Activated T-helper 9 cell treated with anti-CD3 and anti-CD28 coated beads, Interleukin-2, amount 50 U/mL, for 16 hours (primary cell): ENCODE data around the gene IL16.
A peak's percentile ranks its signal among the peaks of the same experiment; 100 is the strongest.
"Not testable (repeated sequence)": the region's sequence is repeated elsewhere in the genome, so short reads cannot be mapped to it uniquely, and the experiment has no call there.

Experiments used
- DNase-seq: peaks from one replicate; pipeline ENCODE4 v3.0.0-alpha.2; 2020; ENCODE audit warnings: low read depth

IL16 gene

DNA sequence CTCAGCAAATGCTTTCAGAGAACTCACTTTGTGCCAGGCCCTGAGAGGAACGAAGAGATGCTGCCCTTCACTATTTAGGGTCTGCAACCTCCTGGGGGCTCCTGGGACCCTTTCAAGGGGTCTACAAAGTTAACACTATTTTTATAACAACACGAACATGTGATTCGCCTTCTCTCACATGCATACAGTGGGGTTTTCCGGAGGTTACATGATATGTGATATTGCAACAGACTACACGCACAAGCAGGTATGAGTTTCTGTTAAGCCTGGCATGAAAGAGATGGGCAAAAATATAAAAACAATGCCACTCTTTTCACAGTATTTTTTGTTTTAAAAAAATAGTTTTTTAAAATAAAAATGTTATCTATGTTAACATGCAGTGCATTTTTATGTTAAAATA is 117.0 kb downstream of the IL16 start:
- DNase-seq, result no peak

DNA sequence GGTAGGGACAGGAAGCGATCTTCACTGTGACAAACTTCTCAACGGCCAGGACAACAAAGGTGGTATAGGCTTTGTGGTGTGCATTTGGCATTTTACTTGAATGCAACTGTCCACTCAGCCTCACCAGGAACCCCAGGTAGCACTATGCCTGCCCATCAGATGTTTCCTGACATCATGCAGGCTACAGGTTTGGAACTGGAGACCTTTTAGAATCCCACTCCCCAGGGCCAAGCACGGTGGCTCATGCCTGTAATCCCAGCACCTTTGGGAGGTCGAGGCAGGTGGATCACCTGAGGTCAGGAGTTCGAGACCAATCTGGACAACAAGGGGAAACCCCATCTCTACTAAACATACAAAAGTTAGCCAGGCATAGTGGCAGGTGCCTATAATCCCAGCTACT is 117.7 kb downstream of the IL16 start:
- no peak for DNase-seq

DNA sequence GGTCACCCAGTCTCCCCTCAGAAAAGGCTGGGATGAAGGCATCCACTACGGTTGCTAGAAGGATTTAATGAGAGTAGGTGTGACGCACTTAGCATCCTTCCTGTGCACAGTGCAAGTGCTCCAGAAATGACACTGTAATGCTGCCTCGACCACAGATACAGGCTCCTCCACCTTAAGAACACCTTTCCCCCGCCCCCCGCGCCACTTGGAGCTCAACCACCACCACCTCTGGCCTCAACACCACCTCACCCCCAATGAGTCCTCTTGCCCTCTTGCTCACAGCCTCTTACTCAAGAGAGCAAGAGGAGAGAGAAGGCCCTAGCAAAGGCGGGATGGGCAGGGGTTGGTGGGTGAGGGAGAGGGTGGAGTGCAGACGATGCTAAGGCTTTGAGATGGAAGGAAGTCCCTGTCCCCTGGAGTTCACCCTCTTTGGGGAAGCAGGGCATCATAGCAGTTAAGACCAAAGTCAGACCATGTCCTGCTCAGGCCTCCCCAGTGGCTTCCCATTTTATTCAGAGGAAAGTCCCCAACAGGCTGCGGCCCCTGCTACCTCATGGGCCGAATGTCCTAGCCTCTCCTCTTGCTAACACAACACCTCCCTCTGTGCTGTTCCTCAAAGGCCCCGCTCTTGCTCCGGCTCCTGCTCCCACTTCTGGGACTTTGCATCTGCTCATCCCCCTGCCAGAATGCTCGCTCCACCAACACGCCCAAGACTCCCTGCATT is 118.9 kb downstream of the IL16 start:
- DNase-seq, result no peak

DNA sequence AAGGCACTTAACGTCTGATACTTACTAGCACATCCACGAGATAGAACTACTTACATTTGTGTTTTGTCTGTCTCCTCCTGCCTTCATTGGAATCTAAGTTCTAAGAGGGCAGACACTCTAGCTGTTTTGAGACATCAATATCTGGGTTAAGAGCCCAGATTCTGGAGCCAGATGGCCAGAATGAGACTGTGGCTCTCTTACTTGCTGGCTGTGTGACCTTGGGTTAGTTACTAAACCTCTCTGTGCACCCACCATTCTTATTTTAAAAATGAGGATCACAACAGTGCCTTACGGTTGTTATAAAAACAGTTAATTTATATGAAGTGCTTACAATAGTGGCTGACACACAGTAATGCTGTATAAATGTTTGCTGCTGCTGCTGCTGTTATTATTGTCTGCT is 119.6 kb downstream of the IL16 start:
- no peak for DNase-seq

DNA sequence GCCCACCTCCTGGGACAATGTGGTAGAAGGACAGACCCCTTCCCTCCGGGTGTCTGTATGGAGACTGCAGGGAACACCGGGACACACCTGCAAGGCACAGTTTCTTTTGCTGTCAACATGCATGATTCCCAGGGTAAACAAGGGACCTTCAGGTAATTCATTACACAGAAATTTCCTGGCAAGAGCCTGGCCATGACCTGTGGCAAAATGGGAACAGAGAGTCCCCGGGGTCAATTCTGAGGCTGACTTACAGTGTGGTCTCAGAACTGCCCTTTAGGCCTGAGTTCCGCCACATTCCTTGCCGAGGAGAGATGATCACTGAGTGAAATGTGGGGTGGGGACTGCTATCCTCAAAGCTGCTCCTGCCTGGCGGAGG is 121.0 kb downstream of the IL16 start:
- no peak for DNase-seq

DNA sequence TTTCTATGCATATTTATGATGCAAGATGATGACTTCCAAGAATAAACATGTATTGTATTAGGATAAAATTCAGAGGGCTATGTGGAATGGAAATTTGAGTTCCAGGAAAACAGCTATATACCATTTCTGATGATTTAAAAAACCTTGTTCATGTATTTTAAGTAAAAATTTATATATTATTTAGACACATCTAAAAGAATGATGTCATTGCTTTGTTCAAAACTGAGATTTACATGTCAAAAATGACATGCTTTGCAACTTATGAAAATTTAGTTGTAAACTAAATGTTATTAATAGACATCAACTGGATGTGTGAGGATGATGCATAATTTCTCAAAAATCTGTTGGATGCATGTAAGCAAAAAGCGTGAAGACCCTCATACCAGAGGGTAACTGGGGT is 125.0 kb downstream of the IL16 start:
- no peak for DNase-seq

DNA sequence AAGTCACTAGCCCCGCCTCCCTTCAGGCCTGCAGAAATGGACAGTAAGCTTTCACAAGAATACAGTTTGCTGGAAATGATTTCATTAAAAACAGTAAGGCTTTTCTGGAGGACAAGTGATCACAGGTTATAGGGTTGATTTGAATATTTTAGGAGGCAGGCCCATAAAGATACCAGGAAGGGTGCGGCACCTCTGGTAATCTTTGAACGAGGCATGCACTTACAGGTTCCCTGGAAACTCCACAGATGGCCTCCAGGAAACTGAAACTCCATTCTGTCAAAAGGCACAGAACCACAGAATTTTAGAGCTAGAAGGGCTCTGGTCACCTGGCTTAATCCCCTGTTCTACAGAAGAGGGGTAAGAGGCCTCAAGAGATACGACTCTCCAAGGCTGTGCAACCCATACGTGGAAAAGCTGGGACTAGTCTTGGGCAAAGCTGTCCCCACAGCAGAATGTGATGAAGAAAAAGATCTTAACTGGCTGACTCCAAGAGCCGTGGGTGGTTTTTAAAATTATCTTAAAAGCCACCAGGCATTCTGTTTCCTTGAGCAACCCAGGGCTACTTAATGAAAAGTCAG is 126.1 kb downstream of the IL16 start:
- DNase-seq, result no peak

DNA sequence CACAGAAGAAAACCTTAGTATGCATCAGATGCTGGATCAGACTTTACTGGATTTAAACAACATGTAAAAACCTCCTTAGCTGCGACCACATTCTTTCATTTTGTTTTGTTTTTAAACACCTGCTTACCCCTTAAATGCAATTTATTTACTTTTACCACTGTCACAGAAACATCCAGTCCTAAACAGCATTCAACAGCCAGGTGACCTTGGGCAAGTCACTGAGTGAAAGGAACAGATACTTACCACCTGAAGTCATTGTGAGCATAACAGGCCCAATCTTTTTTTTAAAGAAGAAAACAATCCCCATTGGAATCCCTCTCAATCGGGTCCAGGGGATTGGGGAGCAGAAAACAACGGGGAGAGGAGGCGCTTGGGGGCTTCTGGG is 126.9 kb downstream of the IL16 start:
- DNase-seq, result no peak

DNA sequence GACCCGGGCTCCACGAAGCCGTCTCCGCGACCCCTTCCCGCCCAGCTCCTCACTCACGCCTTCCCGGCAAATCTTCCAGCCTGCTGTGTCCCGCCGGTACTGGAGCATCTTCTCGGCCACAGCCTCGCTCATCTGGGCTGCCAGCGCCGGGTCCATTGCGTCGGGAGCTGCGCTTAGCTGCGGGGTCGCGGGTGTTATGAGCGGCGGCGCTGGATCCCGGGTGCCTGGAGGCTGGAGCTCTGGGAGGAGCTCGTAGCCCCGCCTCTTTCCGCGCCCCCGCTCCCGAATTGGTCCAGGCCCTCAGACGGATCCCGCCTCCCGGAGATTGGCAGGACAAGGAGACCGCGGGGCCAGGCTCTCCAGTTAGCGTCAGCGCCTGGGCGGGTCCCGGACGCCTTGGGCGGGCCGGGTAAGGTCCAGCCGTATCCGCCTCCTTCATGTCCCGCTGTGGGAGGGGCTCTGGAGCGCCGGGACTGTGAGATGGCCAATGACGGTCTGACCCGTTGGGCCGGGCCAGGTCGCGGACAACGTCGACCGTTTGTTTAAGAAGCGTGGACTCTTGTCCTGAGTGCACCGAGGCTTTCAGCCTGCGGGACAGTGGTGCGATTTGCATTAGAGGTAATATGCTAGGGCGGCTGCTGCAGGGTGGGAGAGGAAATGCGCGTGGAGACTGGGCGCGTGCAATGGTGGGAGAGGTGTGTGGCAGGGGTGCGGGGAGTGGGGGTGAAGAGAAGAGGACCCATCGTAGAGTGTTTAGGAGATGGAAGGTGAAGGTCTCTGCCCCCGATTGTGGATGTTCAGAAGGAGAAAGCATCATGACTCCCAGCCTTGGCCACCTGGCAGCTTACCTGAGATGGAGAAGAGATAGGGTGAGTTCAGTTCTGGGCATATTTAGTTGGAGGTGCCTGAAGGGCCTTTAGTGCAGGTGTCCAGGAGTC is 127.5 kb downstream of the IL16 start, which contains the start of gene STARD5:
Gene STARD5, minus strand, starts transcription at position 198 of the 938 bp plus-strand sequence. Its CDS starts 42 bp downstream, at position 156.
- DNase-seq, result peak; percentile 93

DNA sequence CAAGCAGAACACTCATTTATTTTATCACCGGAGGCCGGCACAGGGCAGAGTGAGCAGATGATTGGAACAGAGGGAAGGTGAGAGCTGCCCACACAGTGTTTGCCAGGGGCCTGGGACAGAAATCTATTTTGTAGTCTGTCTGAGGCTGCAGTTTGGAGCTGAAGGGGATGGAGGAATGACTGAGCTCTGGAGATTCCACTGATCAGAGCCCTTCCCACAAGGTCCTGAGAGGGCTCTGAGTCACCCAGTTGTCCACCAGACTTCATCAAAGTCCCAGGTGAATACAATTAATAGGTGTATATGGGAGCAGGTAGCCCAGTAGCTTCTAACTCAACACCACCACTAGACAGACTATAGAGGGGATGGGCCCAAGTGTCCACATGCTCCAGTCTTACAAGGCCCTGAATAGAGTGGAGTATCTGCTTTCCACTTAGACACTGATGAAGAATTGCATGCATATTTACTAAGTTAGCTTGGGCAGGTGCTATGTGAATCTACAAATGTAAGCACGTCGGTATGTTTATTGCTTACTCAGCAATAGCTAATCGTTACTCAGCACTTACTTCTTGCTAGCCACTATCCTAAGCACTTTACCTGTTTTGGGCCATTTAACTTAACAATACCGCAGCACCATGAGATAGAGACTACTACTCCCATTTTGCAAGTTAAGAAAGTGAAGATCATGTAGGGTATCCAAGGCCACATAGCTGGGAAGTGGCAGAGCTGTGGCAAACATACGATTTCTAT is 130.0 kb downstream of the IL16 start:
- no peak for DNase-seq

DNA sequence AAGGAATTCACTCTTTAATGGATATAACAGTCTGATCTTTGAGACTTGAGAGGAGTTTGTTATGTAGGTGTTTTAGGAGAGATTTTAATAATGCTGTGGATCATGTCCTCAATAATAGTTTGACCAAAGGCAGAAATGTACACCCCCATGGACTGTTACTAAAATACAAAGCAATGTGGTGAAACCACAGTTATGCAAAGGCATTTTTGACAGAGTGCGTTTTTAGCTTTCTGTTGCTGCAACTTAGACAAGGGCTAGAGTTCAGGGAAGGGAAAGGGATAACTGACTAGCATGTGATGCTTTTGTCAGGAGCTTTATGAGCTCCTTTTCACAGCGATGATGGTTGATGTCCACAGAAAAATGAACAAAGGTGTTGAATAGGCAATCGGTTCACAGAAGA is 130.8 kb downstream of the IL16 start:
- no peak for DNase-seq

DNA sequence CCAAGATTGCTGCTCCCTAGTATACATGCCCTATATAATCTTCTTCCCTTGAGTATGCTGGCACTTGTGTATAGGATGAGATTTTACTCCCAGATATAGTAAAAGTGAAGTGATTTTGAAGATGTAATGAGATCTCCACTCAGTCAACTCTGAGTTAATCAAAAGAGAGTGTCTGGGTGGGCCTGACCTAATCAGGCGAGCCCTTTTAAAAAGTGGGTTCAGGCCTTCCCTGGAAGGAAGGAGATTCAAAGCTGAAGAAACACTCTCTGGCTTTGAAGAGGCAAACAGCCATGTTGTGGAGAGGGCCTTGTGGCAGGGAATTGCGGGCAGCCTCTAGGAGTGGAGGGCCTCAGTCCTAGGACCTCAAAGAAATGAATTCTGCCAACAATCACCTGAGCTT is 132.8 kb downstream of the IL16 start:
- DNase-seq, result no peak

DNA sequence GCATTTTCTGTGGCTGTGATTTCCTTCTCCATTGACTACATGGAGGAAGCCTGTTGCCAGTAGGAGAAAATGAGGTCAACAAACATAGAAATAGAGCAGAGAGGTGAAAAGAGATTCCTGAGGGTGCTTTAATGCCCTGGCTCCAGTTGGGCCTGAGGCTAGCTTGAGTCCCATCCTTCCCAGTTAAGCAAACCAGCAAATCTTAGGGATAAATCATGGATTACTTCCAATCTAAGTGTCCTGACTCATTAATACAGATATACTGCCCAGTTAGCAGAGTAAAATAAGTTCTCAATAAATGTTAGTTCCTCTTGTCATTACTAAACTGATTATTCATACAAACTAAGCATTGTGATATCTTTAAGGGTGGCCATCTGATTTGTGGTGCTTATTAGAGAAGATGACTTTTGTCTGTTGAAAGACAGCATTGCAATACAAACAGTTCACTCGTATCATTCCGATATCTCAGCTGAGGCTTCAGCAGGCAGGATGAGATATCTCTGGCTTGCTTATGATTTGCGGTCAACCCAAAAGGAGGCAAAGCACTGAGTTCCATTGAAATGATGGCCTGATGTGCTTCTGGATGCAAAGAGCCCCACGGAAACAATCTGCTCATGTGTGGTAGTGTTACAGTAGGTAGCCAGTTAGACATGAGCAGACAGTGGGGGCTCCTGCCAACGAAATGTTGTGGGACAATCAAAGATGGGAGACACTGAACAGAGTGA is 133.8 kb downstream of the IL16 start:
- DNase-seq, result no peak

DNA sequence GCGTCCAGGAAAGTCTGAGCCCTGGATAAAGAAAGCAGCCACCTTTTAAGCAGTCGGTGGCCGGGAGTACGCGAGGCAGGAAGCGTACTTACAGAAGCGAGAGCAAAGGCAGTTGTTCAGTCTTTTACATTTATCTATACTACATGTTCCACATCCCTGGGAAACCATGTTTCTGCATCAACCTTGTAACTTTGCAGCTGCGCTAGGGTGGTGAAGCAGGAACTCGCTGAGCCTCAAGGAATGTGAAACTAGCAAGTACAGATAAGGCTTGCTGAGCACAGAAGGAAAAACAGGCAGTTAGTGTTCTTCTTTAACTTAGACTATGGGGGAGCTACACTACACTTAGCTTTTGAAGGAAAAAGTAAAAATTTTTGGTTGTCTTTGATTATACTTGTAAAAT is 134.5 kb downstream of the IL16 start:
- DNase-seq, result not testable (repeated sequence)

DNA sequence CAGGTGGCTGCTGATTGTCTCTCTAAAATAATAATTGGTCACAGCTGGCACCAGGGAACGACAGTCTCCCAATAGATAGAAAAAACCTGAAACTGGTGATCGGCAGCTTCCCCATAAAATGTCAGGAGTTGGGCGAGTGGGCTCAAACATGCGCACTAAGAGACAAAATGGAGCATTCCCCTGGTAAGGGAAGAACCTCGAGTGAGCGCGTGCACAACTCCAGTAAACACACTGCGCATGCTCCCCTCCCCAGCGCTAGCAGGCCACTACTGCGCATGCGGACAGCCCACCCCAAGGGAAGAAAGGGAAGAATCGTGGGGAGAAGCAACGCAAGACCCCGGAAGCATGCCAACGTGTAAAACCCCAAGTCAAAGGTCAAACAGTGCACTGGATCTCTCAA is 134.9 kb downstream of the IL16 start:
- no peak for DNase-seq

DNA sequence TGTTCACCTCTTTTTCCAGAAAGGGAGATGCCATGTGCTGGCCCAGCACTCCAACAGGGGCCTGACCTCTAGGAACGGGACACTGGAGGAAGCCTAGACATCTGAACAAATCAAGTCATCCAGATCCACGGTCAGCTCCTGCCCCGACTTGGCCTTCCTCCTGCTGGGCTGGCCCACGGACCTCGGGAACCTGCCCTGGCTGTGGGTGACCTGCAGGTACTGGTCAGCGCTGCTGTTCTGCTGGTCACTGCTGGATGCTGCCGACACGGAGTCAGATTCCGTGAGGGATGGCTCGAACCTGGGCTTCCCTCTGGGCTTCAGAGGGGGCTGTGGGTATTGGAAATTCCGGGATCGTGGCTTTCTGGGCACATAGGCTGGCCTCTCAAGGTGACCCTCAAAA is 135.6 kb downstream of the IL16 start:
- DNase-seq, result no peak

DNA sequence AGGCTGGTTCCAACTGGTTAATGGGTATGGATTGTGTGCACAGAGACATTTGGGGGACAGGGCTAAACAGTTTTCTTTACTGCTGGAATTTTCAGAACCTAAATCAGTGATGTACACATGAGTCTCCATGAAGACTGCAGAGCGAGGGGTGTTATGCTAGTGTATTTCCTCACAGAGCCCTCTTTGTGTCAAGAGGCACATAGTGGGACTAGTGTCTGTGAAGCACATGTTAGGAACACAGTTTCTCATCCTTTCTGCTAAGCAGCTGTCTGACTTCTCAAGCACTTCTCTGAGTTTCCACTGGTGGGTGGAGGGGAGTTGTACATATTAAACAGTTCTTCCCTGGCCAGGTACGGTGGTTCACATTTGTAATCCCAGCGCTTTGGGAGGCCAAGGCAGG is 136.7 kb downstream of the IL16 start:
- no peak for DNase-seq

DNA sequence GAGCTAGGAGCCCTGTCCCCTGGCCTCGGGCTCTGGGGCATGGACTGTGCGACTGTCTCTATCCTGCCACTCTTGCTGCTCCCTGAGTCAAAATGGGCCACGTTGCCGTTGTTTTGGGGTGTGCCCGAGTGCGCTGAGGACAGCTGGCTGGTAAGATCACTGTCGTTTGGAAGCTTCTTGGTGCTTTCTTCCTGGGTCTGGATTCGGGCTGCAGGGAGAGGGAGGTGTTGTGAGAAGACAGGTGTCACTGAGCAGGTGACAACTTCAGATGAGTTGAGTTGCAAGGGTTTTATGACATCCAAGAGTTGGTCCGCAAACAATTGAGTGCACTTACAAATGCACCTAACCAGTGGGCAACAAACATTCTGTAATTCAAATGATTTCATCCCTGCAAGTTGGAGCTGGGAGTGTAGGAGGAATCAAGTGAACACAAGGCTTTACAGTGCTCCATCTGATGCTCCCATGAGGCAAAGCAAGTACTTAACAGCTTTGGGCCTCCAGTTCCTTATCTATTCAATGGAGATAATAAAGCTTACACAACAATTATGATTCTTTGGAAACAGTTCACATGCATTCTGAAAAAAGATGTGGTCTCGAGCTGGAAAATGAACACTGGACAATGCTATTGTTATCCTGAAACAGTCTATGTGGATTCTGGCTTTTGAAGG is 138.2 kb downstream of the IL16 start:
- no peak for DNase-seq

DNA sequence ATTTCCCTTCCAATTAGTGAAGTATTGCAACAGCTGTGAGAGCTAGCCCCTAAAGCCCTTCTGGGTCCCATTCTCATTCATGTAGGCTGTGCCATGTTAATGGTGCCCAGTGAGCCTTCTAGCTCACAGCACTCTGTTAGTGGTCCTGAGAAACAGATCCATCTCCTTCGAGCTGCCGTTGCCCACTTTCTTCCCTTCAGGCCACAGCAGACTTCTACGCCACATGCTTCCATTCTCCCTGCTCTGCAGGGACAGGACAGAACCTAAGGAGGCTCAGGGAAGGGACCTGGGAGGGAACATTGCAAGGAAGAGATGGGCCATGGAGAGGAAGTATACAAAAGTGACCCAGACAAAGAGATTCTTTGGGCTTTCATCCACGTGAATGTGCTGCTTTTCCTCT is 139.0 kb downstream of the IL16 start:
- DNase-seq, result no peak

DNA sequence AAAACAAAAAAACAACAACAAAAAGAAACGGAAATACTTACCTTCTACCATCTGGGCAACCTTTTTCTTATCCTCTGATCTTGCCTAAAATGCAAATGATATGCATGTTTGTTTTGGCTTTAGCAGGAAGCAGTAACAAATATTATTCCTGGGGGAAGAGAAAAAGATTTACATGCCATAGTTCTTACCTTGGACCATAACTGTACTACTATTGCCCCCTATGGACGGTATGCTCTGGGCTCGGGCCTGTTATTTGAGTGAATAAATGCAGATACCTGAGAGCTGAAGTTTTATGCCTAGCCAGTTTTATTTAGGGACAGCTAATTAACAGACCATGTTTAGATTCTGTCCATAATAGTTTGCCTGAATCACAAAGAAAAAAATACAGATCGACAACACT is 139.9 kb downstream of the IL16 start:
- no peak for DNase-seq

DNA sequence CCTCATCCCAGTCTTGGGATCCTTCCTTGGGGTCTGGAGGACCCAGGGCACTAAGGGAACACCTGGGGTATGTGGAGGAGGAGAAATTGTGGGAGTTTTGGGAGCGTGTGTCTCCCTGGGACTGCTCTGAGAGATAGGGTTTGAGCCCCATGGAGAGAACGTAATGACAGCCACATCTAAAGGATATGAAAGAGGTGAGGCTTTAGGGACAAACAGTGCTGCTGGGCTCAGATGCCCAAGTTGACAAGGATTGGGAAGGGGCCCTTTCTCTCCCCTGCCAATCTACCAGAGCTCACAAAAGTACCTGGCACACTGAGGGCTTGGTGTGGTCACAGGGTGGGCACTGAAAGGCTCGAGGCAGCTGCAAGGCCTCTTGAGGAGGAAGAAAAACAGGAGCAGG is 140.6 kb downstream of the IL16 start:
- no peak for DNase-seq
